Measurements from ENCODE around the gene TMEM184A. TPM values are rescaled to one million over a fixed set of nuclear protein-coding genes. Genes with fewer than 3 reads are reported as not detected.

Gene TMEM184A
- total and polyA plus RNA-seq, 2 of the 4 experiments (the other 2 are of a cell fraction) = 0.36 to 1.9 TPM

DNA sequence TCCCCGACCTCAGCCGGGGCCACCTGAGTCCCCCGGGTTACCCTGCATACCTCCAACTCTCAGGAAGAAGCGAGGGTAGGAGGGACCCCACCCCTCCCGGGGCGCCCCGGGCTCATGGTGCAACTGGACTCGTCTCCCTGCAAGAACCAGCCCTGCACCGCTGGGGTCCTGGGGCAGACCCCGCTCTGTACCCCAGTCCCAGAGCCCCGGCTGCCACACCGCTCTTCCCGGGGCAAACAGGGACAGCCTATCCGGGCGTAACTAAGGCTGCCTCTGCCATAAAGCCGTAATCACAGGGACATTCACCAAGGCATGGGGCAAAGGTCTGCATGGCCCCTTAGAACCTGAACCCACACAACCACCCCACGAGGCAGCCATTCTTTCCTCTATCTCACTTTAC, 32.2 kb downstream of the TMEM184A start:
- H2BK20ac ChIP-seq (ENCODE audit: low read depth, low read length) = no peak overlapping the region
- ChIA-PET CTCF (no interaction called here), POLR2A (ENCODE audit: unreplicated experiment) (no interaction called here)
- H3K27me3 ChIP-seq (ENCODE audit: control insufficient read depth, insufficient read depth, low read length) = no peaks in the 10 kb centered on the region; the same call in 1 of the 2 replicates
- no peak overlapping the region for H3K56ac ChIP-seq (ENCODE audit: extremely low read depth, insufficient read depth, low read length)
- H2AK9ac ChIP-seq (replicated peaks; ENCODE audit: low read depth, low read length, poor library complexity) = no peak overlapping the region
- no peak overlapping the region for H2AFZ ChIP-seq (replicated peaks; ENCODE audit: low read length, poor library complexity)
- peaks cover 6% of the 10 kb centered on the region for H3K9me3 ChIP-seq (ENCODE audit: control insufficient read depth, insufficient read depth, low read length)
- peaks cover 10% of the 10 kb centered on the region for H3K4me1 ChIP-seq (ENCODE audit: control insufficient read depth, insufficient read depth, low read length)
- dilution Hi-C loops (cut with HindIII; ENCODE audit: low sequenced_read_pairs, unreplicated experiment) (no loop called here), in situ Hi-C loops (cut with MboI; ENCODE audit: low sequenced_read_pairs) (no loop called here), intact Hi-C loops (cut with micrococcal nuclease) (no loop called here)
- H3K18ac ChIP-seq (ENCODE audit: low read depth, low read length) = no peak overlapping the region
- no peak overlapping the region for H3K9ac ChIP-seq (ENCODE audit: low read depth, low read length)
- no peak overlapping the region for H2BK15ac ChIP-seq (ENCODE audit: low read depth, low read length)
- no peak overlapping the region for H2BK120ac ChIP-seq (ENCODE audit: low read depth, low read length)
- no peaks in the 10 kb centered on the region for H3K79me1 ChIP-seq (ENCODE audit: low read depth in 1 of 2, low read length in 2 of 2)
- no peak overlapping the region for H3K27ac ChIP-seq (ENCODE audit: insufficient read depth, low read length)
- DNase-seq = no peak
- no peak for TF ChIP-seq RCOR1 (IDR thresholded peaks at IDR 0.05; ENCODE audit: insufficient replicate concordance, low read length)
- TF ChIP-seq, protein P1, sequence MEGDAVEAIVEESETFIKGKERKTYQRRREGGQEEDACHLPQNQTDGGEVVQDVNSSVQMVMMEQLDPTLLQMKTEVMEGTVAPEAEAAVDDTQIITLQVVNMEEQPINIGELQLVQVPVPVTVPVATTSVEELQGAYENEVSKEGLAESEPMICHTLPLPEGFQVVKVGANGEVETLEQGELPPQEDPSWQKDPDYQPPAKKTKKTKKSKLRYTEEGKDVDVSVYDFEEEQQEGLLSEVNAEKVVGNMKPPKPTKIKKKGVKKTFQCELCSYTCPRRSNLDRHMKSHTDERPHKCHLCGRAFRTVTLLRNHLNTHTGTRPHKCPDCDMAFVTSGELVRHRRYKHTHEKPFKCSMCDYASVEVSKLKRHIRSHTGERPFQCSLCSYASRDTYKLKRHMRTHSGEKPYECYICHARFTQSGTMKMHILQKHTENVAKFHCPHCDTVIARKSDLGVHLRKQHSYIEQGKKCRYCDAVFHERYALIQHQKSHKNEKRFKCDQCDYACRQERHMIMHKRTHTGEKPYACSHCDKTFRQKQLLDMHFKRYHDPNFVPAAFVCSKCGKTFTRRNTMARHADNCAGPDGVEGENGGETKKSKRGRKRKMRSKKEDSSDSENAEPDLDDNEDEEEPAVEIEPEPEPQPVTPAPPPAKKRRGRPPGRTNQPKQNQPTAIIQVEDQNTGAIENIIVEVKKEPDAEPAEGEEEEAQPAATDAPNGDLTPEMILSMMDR (conservative IDR thresholded peaks at IDR 0.05; ENCODE audit: low read depth, low read length) = no peak
- TF ChIP-seq RFX5 (IDR thresholded peaks at IDR 0.05; ENCODE audit: low read depth, low read length) = no peak
- TF ChIP-seq CEBPB (IDR thresholded peaks at IDR 0.05; ENCODE audit: low read depth, low read length) = no peak
- no peak for TF ChIP-seq MXI1 (IDR thresholded peaks at IDR 0.05; ENCODE audit: borderline replicate concordance, low read depth, low read length)
- TF ChIP-seq POLR2A (IDR thresholded peaks at IDR 0.05; ENCODE audit: low read depth, low read length) = no peak
- TF ChIP-seq, protein P2, sequence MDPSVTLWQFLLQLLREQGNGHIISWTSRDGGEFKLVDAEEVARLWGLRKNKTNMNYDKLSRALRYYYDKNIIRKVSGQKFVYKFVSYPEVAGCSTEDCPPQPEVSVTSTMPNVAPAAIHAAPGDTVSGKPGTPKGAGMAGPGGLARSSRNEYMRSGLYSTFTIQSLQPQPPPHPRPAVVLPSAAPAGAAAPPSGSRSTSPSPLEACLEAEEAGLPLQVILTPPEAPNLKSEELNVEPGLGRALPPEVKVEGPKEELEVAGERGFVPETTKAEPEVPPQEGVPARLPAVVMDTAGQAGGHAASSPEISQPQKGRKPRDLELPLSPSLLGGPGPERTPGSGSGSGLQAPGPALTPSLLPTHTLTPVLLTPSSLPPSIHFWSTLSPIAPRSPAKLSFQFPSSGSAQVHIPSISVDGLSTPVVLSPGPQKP (IDR thresholded peaks at IDR 0.05; ENCODE audit: borderline replicate concordance, low read depth, low read length) = no peak
- no peak for TF ChIP-seq MAFK (IDR thresholded peaks at IDR 0.05; ENCODE audit: low read depth, low read length)
- no peak for TF ChIP-seq CHD1 (IDR thresholded peaks at IDR 0.05; ENCODE audit: low read depth, low read length)
- TF ChIP-seq RAD21 (IDR thresholded peaks at IDR 0.05; ENCODE audit: low read length) = no peak
- no peak for TF ChIP-seq MAZ (IDR thresholded peaks at IDR 0.05; ENCODE audit: borderline replicate concordance, low read depth, low read length)
- no peak for TF ChIP-seq FOS (IDR thresholded peaks at IDR 0.05; ENCODE audit: low read depth, low read length)
- TF ChIP-seq, protein P3, sequence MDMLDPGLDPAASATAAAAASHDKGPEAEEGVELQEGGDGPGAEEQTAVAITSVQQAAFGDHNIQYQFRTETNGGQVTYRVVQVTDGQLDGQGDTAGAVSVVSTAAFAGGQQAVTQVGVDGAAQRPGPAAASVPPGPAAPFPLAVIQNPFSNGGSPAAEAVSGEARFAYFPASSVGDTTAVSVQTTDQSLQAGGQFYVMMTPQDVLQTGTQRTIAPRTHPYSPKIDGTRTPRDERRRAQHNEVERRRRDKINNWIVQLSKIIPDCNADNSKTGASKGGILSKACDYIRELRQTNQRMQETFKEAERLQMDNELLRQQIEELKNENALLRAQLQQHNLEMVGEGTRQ (IDR thresholded peaks at IDR 0.05; ENCODE audit: low read depth, low read length) = no peak
- TF ChIP-seq NFE2L2 (IDR thresholded peaks at IDR 0.05; ENCODE audit: low read depth, low read length) = no peak
- TF ChIP-seq SMC3 (IDR thresholded peaks at IDR 0.05; ENCODE audit: low read depth, low read length) = no peak
- H3K9me1 ChIP-seq (ENCODE audit: insufficient read depth, low read length) = no peaks in the 10 kb centered on the region
- H3K4me3 ChIP-seq (ENCODE audit: insufficient read depth, low read depth, low read length) = no peak overlapping the region
- peak overlapping the region; percentile 28; the same call in 1 of the 2 replicates for H2AK5ac ChIP-seq (ENCODE audit: low read depth, low read length)
- H4K91ac ChIP-seq (ENCODE audit: insufficient read depth, low read depth, low read length) = no peak overlapping the region
- H3K36me3 ChIP-seq (ENCODE audit: control insufficient read depth, insufficient read depth, low read length) = no peaks in the 10 kb centered on the region
- no peak overlapping the region for H4K5ac ChIP-seq (ENCODE audit: low read depth, low read length)
- no peak overlapping the region for H3K4ac ChIP-seq (ENCODE audit: low read depth, low read length)
- no peaks in the 10 kb centered on the region for H4K20me1 ChIP-seq (ENCODE audit: insufficient read depth, low read length)
- no peak overlapping the region for H4K8ac ChIP-seq (ENCODE audit: low read depth in 2 of 2, low read length in 2 of 2)
- H2BK5ac ChIP-seq (ENCODE audit: low read depth, low read length, poor library complexity, severe bottlenecking) = no peak overlapping the region
- 68% methylated on average over 8 of the region's 17 CpGs; no CpG with 5 or more reads in 1 of the 2 experiments for WGBS, 2 experiments (ENCODE audit: extremely low coverage in 2 of 2, insufficient read length in 1 of 2)
- no peak overlapping the region for H3K23ac ChIP-seq (ENCODE audit: low read depth, low read length)
- H3K14ac ChIP-seq (replicated peaks; ENCODE audit: low read depth, low read length) = no peak overlapping the region
- no TSS peak for BruUV-seq (replicated peaks)
- H3K4me2 ChIP-seq (ENCODE audit: low read depth, low read length) = no peak overlapping the region
- ATAC-seq (ENCODE audit: low read depth) = no peak
